ENCODE data around the gene FPGS.

The FPGS gene

GRCh38 chr9:127817881-127818434 lies 15.3 kb downstream of the FPGS start:
- TF ChIP-seq CTCF (IDR thresholded peaks at IDR 0.05; ENCODE audit: control insufficient read depth, insufficient read depth, low read depth, low read length, missing control alignments), result no peak
- DNase-seq (ENCODE audit: low read depth), result no peak
- H3K4me3 ChIP-seq (ENCODE audit: control insufficient read depth, low read depth, low read length), result no peak overlapping the region

- DNase-seq (ENCODE audit: low read depth), result no peak
- TF ChIP-seq CTCF (IDR thresholded peaks at IDR 0.05; ENCODE audit: control insufficient read depth, insufficient read depth, low read depth, low read length, missing control alignments), result no peak
- no peak overlapping the region for H3K4me3 ChIP-seq (ENCODE audit: control insufficient read depth, low read depth, low read length)
Measured at GRCh38 chr9:127818574-127818973, 15.9 kb downstream of the FPGS start.

GRCh38 chr9:127822108-127822507 lies 19.4 kb downstream of the FPGS start:
- TF ChIP-seq CTCF (IDR thresholded peaks at IDR 0.05; ENCODE audit: control insufficient read depth, insufficient read depth, low read depth, low read length, missing control alignments), result no peak
- DNase-seq (ENCODE audit: low read depth), result no peak
- H3K4me3 ChIP-seq (ENCODE audit: control insufficient read depth, low read depth, low read length), result no peak overlapping the region

GRCh38 chr9:127825319-127826051 lies 22.8 kb downstream of the FPGS start:
- DNase-seq (ENCODE audit: low read depth), result no peak
- no peak for TF ChIP-seq CTCF (IDR thresholded peaks at IDR 0.05; ENCODE audit: control insufficient read depth, insufficient read depth, low read depth, low read length, missing control alignments)
- no peak overlapping the region for H3K4me3 ChIP-seq (ENCODE audit: control insufficient read depth, low read depth, low read length)

- no peak overlapping the region for H3K4me3 ChIP-seq (ENCODE audit: control insufficient read depth, low read depth, low read length)
- no peak for TF ChIP-seq CTCF (IDR thresholded peaks at IDR 0.05; ENCODE audit: control insufficient read depth, insufficient read depth, low read depth, low read length, missing control alignments)
- DNase-seq (ENCODE audit: low read depth), result no peak
Measured at GRCh38 chr9:127826253-127826913, 23.7 kb downstream of the FPGS start.

GRCh38 chr9:127828262-127829031 lies 25.8 kb downstream of the FPGS start:
- H3K4me3 ChIP-seq (ENCODE audit: control insufficient read depth, low read depth, low read length), result no peak overlapping the region
- TF ChIP-seq CTCF (IDR thresholded peaks at IDR 0.05; ENCODE audit: control insufficient read depth, insufficient read depth, low read depth, low read length, missing control alignments), result no peak
- DNase-seq (ENCODE audit: low read depth), result no peak
